Activated CD4-positive, alpha-beta memory T cell treated with anti-CD3 and anti-CD28 coated beads, Interleukin-2, amount 10 ng/mL, durations not matched to agents 7 days and 5 days (primary cell): ENCODE results near the gene LRRC61. TPM values are rescaled to one million over a fixed set of nuclear protein-coding genes. Genes with fewer than 3 reads are reported as not detected.

Experiments
- total RNA-seq, 2 experiments: library from RNA; stranded (reverse); gene quantifications; one replicate each; pipeline ENCODE4 v1.2.3, GENCODE V29; 2021

The LRRC61 gene
- total RNA-seq, 2 experiments from 2014 or later = 23.1 to 26.8 TPM

Other genes with a start within 250 kb of the LRRC61 start
- gene ACTR3C, start 190 bp downstream of the LRRC61 start, total RNA-seq = 1 to 10 TPM; 4.9 to 7.0 TPM
- gene RARRES2, start 18.3 kb downstream of the LRRC61 start, total RNA-seq = not detected
- gene REPIN1, start 45.5 kb downstream of the LRRC61 start, total RNA-seq = 10 to 100 TPM; 42.9 to 45.9 TPM
- gene ZNF775, start 56.0 kb downstream of the LRRC61 start, total RNA-seq = 1 to 10 TPM; 6.4 to 7.1 TPM
- gene GIMAP8, start 127.3 kb downstream of the LRRC61 start, total RNA-seq = 10 to 100 TPM; 25.1 to 26.4 TPM
- gene GIMAP7, start 191.5 kb downstream of the LRRC61 start, total RNA-seq = 100 to 1,000 TPM; 169 to 171 TPM
- 100 to 1,000 TPM; 277 to 282 TPM for gene GIMAP4, start 244.0 kb downstream of the LRRC61 start, total RNA-seq